ENCODE results near the gene FAM131C. TPM values are rescaled to one million over a fixed set of nuclear protein-coding genes. Genes with fewer than 3 reads are reported as not detected.
"Not testable (repeated sequence)": the region's sequence is repeated elsewhere in the genome, so short reads cannot be mapped to it uniquely, and the experiment has no call there.

The FAM131C gene
- total RNA-seq, 1 experiment from 2014 or later, result 7.4 TPM

DNA sequence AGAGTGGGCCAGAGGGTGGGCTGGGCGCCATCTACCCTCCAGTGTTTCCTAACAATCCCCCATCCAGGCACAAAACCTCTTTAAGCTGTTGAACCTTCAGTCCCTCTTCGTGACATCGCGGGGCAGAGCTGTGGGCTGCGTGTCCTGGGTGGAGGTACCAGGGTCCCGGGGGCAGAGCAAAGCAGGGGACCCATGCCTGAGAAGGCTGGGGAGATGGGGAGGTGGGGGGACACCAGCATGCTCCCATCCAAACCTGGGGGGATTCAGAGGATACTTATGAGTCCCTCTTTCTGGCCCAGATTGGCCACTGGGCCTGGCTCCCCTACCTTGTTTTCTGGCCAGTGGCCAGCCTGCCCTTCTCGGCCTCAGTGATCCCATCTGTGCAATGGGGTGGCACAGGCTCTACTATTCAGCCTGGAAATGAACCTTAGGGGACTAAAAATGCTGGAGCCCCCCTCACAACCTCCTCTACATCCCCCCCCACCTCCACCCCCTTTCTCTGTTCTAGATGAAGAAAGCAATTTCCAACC is 40.3 kb downstream of the FAM131C start:
- intact Hi-C loops (cut with micrococcal nuclease; ENCODE audit: unreplicated experiment), result loop anchor here (2.0 kb wide), 1 partner anchor 292 kb away; no protein-coding TSS in a partner anchor
- H3K4me2 ChIP-seq; H3K4me1 ChIP-seq (replicated peaks; ENCODE audit: insufficient read depth); H3K27ac ChIP-seq; H3K9me2 ChIP-seq (ENCODE audit: insufficient read depth); DNase-seq; CTCF ChIA-PET; H2AFZ ChIP-seq; H3K36me3 ChIP-seq (ENCODE audit: low read depth); H3K9me3 ChIP-seq (ENCODE audit: insufficient read depth, low read depth); BruUV-seq (replicated peaks); H4K20me1 ChIP-seq (ENCODE audit: insufficient read depth); H3K4me3 ChIP-seq; H3K79me2 ChIP-seq (ENCODE audit: low read depth); H3F3A ChIP-seq (ENCODE audit: insufficient read depth, low read depth); POLR2A ChIA-PET (ENCODE audit: unreplicated experiment); H3K27me3 ChIP-seq (ENCODE audit: insufficient read depth, low read depth): not testable (repeated sequence)
- TF ChIP-seq, protein P1, sequence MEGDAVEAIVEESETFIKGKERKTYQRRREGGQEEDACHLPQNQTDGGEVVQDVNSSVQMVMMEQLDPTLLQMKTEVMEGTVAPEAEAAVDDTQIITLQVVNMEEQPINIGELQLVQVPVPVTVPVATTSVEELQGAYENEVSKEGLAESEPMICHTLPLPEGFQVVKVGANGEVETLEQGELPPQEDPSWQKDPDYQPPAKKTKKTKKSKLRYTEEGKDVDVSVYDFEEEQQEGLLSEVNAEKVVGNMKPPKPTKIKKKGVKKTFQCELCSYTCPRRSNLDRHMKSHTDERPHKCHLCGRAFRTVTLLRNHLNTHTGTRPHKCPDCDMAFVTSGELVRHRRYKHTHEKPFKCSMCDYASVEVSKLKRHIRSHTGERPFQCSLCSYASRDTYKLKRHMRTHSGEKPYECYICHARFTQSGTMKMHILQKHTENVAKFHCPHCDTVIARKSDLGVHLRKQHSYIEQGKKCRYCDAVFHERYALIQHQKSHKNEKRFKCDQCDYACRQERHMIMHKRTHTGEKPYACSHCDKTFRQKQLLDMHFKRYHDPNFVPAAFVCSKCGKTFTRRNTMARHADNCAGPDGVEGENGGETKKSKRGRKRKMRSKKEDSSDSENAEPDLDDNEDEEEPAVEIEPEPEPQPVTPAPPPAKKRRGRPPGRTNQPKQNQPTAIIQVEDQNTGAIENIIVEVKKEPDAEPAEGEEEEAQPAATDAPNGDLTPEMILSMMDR (conservative IDR thresholded peaks at IDR 0.05), result peak; percentile 31; the same call in 1 of the 2 replicates

DNA sequence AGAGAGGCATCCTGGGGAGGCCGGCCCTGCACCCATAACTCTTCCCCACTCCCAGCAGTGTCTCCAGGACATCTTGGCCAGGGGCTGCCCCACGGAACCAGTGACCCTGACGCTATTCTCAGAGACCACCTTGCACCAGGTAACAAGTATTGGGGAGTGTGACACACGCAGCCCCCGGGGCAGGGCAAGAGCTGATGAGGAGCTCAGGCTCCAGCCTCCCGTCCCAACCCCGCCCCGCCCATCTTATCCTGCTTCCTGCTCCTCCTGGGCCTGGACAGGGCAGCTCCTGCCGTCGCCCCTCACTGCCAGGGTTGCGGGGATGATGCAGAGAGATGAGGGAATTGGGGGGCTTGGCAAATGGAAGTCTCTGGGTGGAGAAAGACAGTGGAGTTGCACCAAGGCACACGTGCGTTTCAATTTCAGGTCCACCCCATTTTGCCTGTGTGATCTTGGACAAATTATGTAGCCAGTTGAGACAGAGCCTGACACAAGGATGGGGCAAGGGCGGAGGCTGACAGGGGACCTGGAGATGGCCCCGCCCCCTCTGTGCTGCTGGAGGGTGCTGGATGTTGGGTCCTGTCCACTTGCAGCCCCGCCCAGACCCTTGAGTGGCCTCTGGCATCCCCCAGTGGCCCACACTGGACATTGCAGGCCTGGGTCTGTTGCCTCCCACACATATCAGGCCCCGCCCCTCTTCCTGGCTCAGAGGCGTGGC is 40.9 kb downstream of the FAM131C start:
- Histone ChIP-seq H4K20me1 (ENCODE audit: insufficient read depth) (no peaks in the 10 kb centered on the region), H3K4me2 (no peak overlapping the region), H3K36me3 (ENCODE audit: low read depth) (no peaks in the 10 kb centered on the region), H3K27ac (no peak overlapping the region), H3K9me2 (ENCODE audit: insufficient read depth) (no peaks in the 10 kb centered on the region), H3K79me2 (ENCODE audit: low read depth) (no peaks in the 10 kb centered on the region), H3K27me3 (ENCODE audit: insufficient read depth, low read depth) (no peaks in the 10 kb centered on the region), H3K4me3 (no peak overlapping the region), H2AFZ (no peak overlapping the region), H3K9me3 (ENCODE audit: insufficient read depth, low read depth) (no peaks in the 10 kb centered on the region), H3K4me1 (replicated peaks; ENCODE audit: insufficient read depth) (no peaks in the 10 kb centered on the region), H3F3A (ENCODE audit: insufficient read depth, low read depth) (no peaks in the 10 kb centered on the region)
- POLR2A ChIA-PET (ENCODE audit: unreplicated experiment), result no interaction called here
- no TSS peak for BruUV-seq (replicated peaks)
- CTCF ChIA-PET, result no interaction called here
- intact Hi-C loops (cut with micrococcal nuclease; ENCODE audit: unreplicated experiment), result loop anchor here (1.0 to 2.0 kb wide), 2 partner anchors 23 to 292 kb away; no protein-coding TSS in a partner anchor
- no peak for TF ChIP-seq EZH2 (IDR thresholded peaks at IDR 0.05; ENCODE audit: low read depth)
- TF ChIP-seq, protein P1 (conservative IDR thresholded peaks at IDR 0.05), result peak; percentile 86
- peak; percentile 64 to 89 for DNase-seq

DNA sequence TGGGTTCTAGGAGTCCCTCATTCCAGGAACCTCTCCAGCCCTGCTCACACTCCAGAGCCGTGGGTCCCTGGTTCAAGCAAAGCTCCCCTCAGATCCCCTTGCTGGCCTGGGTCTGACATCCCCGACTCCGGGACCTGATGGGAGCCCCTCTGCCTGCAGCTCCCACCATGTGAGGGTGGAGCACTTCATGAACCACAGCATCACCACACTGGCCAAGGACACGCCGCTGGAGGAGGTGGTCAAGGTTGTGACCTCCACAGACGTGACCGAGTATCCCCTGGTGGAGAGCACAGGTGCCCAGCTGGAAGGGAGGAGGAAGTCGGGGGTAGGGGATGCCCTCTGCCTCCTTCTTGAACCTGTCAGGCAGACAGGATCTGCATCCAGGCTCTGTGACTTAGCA is 41.9 kb downstream of the FAM131C start:
- Histone ChIP-seq H3K4me1 (replicated peaks; ENCODE audit: insufficient read depth) (no peaks in the 10 kb centered on the region), H3F3A (ENCODE audit: insufficient read depth, low read depth) (no peaks in the 10 kb centered on the region), H3K4me3 (no peak overlapping the region), H3K27ac (no peak overlapping the region), H3K79me2 (ENCODE audit: low read depth) (no peaks in the 10 kb centered on the region), H3K27me3 (ENCODE audit: insufficient read depth, low read depth) (no peaks in the 10 kb centered on the region), H3K9me3 (ENCODE audit: insufficient read depth, low read depth) (no peaks in the 10 kb centered on the region), H2AFZ (no peak overlapping the region), H3K36me3 (ENCODE audit: low read depth) (no peaks in the 10 kb centered on the region), H3K9me2 (ENCODE audit: insufficient read depth) (no peaks in the 10 kb centered on the region), H4K20me1 (ENCODE audit: insufficient read depth) (no peaks in the 10 kb centered on the region), H3K4me2 (no peak overlapping the region)
- intact Hi-C loops (cut with micrococcal nuclease; ENCODE audit: unreplicated experiment), result no loop called here
- BruUV-seq (replicated peaks), result no TSS peak
- CTCF ChIA-PET, result no interaction called here
- TF ChIP-seq EZH2 (IDR thresholded peaks at IDR 0.05; ENCODE audit: low read depth), result no peak
- TF ChIP-seq, protein P1 (conservative IDR thresholded peaks at IDR 0.05), result no peak
- POLR2A ChIA-PET (ENCODE audit: unreplicated experiment), result no interaction called here
- DNase-seq, result no peak
